A549 (cell line): Measurements from ENCODE around the gene LMNA.

ENCODE experiments used
- KDM5A ChIP-seq: fragments of 200-600 bp; sonication (generic); IDR thresholded peaks from 2 replicates; pipeline ENCODE4 v1.6.1; 2016; ENCODE audit warnings: antibody characterized with exemption, mild to moderate bottlenecking
- POLR2A ChIP-seq: IDR thresholded peaks from 2 replicates; pipeline ENCODE4 v1.6.1; 2012; ENCODE audit warnings: mild to moderate bottlenecking, low read length
- RAD21 ChIP-seq, 2 experiments: fragments of >200 bp in 1 of 2; sonication (Bioruptor Twin) in 1 of 2; formaldehyde crosslinking in 1 of 2; IDR thresholded peaks in 1 of 2; conservative IDR thresholded peaks in 1 of 2; 2 replicates in 1 of 2; 3 replicates in 1 of 2; pipeline ENCODE4 v1.6.1; 2012 to 2018; ENCODE audit warnings: inconsistent platforms in 1 of 2
- RARB ChIP-seq: fragments of 250-450 bp; sonication (Bioruptor Pico); IDR thresholded peaks from 2 replicates; pipeline ENCODE4 v1.8.0; 2021; ENCODE audit warnings: mild to moderate bottlenecking, moderate library complexity
- ZNF302 ChIP-seq: fragments of 250-450 bp; sonication (Bioruptor Pico); IDR thresholded peaks from 2 replicates; pipeline ENCODE4 v1.9.0; 2021; ENCODE audit warnings: inconsistent platforms, mild to moderate bottlenecking, moderate library complexity
- TF ChIP-seq, protein P1 (sequence below): fragments of >200 bp; sonication (Bioruptor Twin); formaldehyde crosslinking; IDR thresholded peaks from 3 replicates; pipeline ENCODE4 v1.5.1; 2016

DNA sequence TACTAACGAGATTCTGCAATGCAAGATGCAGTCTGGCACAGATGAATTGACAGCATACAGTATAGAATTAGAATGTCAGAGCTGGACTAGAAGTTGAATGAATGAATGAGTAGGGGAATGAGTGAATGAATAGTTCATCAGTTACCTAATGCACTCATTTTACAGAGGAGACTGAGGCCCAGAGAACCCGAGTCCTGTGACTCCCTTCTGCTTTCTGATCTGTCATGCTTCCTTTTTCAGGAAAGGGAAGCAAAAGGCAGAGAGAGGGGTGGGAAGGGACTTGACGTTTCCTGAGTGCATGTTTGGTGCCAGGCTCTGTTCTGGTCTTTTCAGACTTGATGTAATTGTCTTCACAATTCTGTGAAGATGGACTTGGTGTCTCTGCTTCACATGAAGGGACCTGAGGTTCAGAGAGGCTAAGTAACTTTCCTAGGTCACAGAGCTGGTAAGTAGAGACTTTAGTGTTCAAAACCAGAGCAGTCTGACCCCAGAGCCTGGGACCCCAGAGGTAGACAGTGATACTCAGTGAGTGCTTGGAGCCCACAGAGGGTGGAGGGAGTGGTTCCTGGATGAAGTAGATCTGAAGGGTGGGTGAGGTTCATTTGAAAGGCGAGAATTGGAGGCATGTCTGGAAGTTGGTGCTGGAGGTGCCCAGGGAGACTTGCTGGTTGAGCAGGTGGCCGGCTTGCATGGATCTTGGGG is 24.2 kb upstream of the LMNA start:
- no peak for TF ChIP-seq KDM5A
- no peak for TF ChIP-seq POLR2A
- TF ChIP-seq ZNF302 (CRISPR knock-in tag), result no peak
- TF ChIP-seq RAD21 (conservative IDR thresholded peaks at IDR 0.05 in 1 of 2, IDR thresholded peaks at IDR 0.05 in 1 of 2), result no peak
- TF ChIP-seq, protein P1, sequence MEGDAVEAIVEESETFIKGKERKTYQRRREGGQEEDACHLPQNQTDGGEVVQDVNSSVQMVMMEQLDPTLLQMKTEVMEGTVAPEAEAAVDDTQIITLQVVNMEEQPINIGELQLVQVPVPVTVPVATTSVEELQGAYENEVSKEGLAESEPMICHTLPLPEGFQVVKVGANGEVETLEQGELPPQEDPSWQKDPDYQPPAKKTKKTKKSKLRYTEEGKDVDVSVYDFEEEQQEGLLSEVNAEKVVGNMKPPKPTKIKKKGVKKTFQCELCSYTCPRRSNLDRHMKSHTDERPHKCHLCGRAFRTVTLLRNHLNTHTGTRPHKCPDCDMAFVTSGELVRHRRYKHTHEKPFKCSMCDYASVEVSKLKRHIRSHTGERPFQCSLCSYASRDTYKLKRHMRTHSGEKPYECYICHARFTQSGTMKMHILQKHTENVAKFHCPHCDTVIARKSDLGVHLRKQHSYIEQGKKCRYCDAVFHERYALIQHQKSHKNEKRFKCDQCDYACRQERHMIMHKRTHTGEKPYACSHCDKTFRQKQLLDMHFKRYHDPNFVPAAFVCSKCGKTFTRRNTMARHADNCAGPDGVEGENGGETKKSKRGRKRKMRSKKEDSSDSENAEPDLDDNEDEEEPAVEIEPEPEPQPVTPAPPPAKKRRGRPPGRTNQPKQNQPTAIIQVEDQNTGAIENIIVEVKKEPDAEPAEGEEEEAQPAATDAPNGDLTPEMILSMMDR, result no peak
- no peak for TF ChIP-seq RARB (CRISPR knock-in tag)
